ENCODE data around the gene STON2.

Gene STON2

GRCh38 chr14:81423504-81423903 lies 23.4 kb upstream of the STON2 start:
- no peak overlapping the region for H3K4me3 ChIP-seq (ENCODE audit: low read depth, low read length)

- H3K4me3 ChIP-seq (ENCODE audit: low read depth, low read length), result no peak overlapping the region
Measured at GRCh38 chr14:81418057-81418790, 18.1 kb upstream of the STON2 start.

GRCh38 chr14:81416981-81417380 lies 16.9 kb upstream of the STON2 start:
- no peak overlapping the region for H3K4me3 ChIP-seq (ENCODE audit: low read depth, low read length)

GRCh38 chr14:81416194-81416952 lies 16.2 kb upstream of the STON2 start:
- no peak overlapping the region for H3K4me3 ChIP-seq (ENCODE audit: low read depth, low read length)

- H3K4me3 ChIP-seq (ENCODE audit: low read depth, low read length), result no peak overlapping the region
Measured at GRCh38 chr14:81415781-81416180, 15.7 kb upstream of the STON2 start.

- H3K4me3 ChIP-seq (ENCODE audit: low read depth, low read length), result no peak overlapping the region
Measured at GRCh38 chr14:81414123-81414522, 14.0 kb upstream of the STON2 start.

- H3K4me3 ChIP-seq (ENCODE audit: low read depth, low read length), result no peak overlapping the region
Measured at GRCh38 chr14:81412779-81413178, 12.7 kb upstream of the STON2 start.

- H3K4me3 ChIP-seq (ENCODE audit: low read depth, low read length), result no peak overlapping the region
Measured at GRCh38 chr14:81408595-81408994, 8.5 kb upstream of the STON2 start.

GRCh38 chr14:81406863-81407262 lies 6.7 kb upstream of the STON2 start:
- no peak overlapping the region for H3K4me3 ChIP-seq (ENCODE audit: low read depth, low read length)

- no peak overlapping the region for H3K4me3 ChIP-seq (ENCODE audit: low read depth, low read length)
Measured at GRCh38 chr14:81402123-81402495, 2.0 kb upstream of the STON2 start.

GRCh38 chr14:81401420-81402122 lies 1.4 kb upstream of the STON2 start:
- no peak overlapping the region for H3K4me3 ChIP-seq (ENCODE audit: low read depth, low read length)

- H3K4me3 ChIP-seq (ENCODE audit: low read depth, low read length), result no peak overlapping the region
Measured at GRCh38 chr14:81400852-81401251, 728 bp upstream of the STON2 start.

- no peak overlapping the region for H3K4me3 ChIP-seq (ENCODE audit: low read depth, low read length)
Measured at GRCh38 chr14:81398196-81398891, 1.8 kb downstream of the STON2 start.

- H3K4me3 ChIP-seq (ENCODE audit: low read depth, low read length), result no peak overlapping the region
Measured at GRCh38 chr14:81396113-81396512, 4.0 kb downstream of the STON2 start.

GRCh38 chr14:81394739-81395138 lies 5.4 kb downstream of the STON2 start:
- H3K4me3 ChIP-seq (ENCODE audit: low read depth, low read length), result no peak overlapping the region

- no peak overlapping the region for H3K4me3 ChIP-seq (ENCODE audit: low read depth, low read length)
Measured at GRCh38 chr14:81392976-81393643, 7.0 kb downstream of the STON2 start.

- H3K4me3 ChIP-seq (ENCODE audit: low read depth, low read length), result no peak overlapping the region
Measured at GRCh38 chr14:81392052-81392451, 8.1 kb downstream of the STON2 start.

GRCh38 chr14:81390696-81391095 lies 9.4 kb downstream of the STON2 start:
- H3K4me3 ChIP-seq (ENCODE audit: low read depth, low read length), result no peak overlapping the region

GRCh38 chr14:81388336-81388735 lies 11.8 kb downstream of the STON2 start:
- no peak overlapping the region for H3K4me3 ChIP-seq (ENCODE audit: low read depth, low read length)

- no peak overlapping the region for H3K4me3 ChIP-seq (ENCODE audit: low read depth, low read length)
Measured at GRCh38 chr14:81386290-81386745, 13.8 kb downstream of the STON2 start.

- no peak overlapping the region for H3K4me3 ChIP-seq (ENCODE audit: low read depth, low read length)
Measured at GRCh38 chr14:81385886-81386285, 14.2 kb downstream of the STON2 start.
